Gastroesophageal sphincter (tissue), 3 donors: ENCODE data around the gene MPST.

Experiments used
- CTCF ChIP-seq, 4 experiments: fragments of 200-600 bp in 2 of 4; fragments of 450-650 bp in 2 of 4; sonication (generic) in 1 of 4; IDR thresholded peaks; one replicate each; pipeline ENCODE4 v1.5.1; 2017 to 2019; ENCODE audit warnings: antibody characterized with exemption in 4 of 4, mild to moderate bottlenecking in 2 of 4, moderate library complexity in 2 of 4
- EP300 ChIP-seq: sonication (generic); formaldehyde crosslinking; IDR thresholded peaks from one replicate; pipeline ENCODE4 v1.6.1; 2017; ENCODE audit warnings: antibody characterized with exemption, mild to moderate bottlenecking
- POLR2A ChIP-seq, 2 donors: fragments of 450-650 bp; IDR thresholded peaks; one replicate each; pipeline ENCODE4 v1.6.1; 2017; ENCODE audit warnings: antibody characterized with exemption in 2 of 2, mild to moderate bottlenecking in 2 of 2, moderate library complexity in 1 of 2
- POLR2AphosphoS5 ChIP-seq: sonication (generic); formaldehyde crosslinking; IDR thresholded peaks from one replicate; pipeline ENCODE4 v1.6.1; 2017; ENCODE audit warnings: antibody characterized with exemption

- TF ChIP-seq CTCF (IDR thresholded peaks at IDR 0.05) (no peak), POLR2A (IDR thresholded peaks at IDR 0.05) (no peak), EP300 (no peak), POLR2AphosphoS5 (no peak)
Measured at GRCh38 chr22:37079158-37079557, 59.6 kb downstream of the MPST start.
